HG03064 (cell line): ENCODE data around the gene VASP.

Source experiments
- ATAC-seq: cut with Tn5 transposase; IDR thresholded peaks from one replicate; pipeline ENCODE4 v1.9.1; 2021; ENCODE audit warnings: low read depth; ENCODE audit not compliant: unreplicated experiment

VASP gene

GRCh38 chr19:45514376-45515051, 7.2 kb downstream of the VASP start:
- ATAC-seq = no peak

- no peak for ATAC-seq
Measured at GRCh38 chr19:45515081-45515624, 7.9 kb downstream of the VASP start.

- ATAC-seq = no peak
Measured at GRCh38 chr19:45515807-45516401, 8.6 kb downstream of the VASP start.

- ATAC-seq = no peak
Measured at GRCh38 chr19:45517238-45517637, 10.0 kb downstream of the VASP start.

GRCh38 chr19:45517641-45518468, 10.6 kb downstream of the VASP start:
- ATAC-seq = no peak

- ATAC-seq = no peak
Measured at GRCh38 chr19:45518469-45518826, 11.2 kb downstream of the VASP start.

GRCh38 chr19:45522010-45522941, 15.0 kb downstream of the VASP start:
- ATAC-seq = no peak

- ATAC-seq = no peak
Measured at GRCh38 chr19:45523642-45524256, 16.5 kb downstream of the VASP start.

GRCh38 chr19:45524575-45525129, 17.4 kb downstream of the VASP start:
- ATAC-seq = no peak

GRCh38 chr19:45526143-45526542, 18.9 kb downstream of the VASP start:
- no peak for ATAC-seq

GRCh38 chr19:45526971-45527370, 19.7 kb downstream of the VASP start:
- no peak for ATAC-seq

- ATAC-seq = no peak
Measured at GRCh38 chr19:45527731-45528130, 20.5 kb downstream of the VASP start.

- ATAC-seq = no peak
Measured at GRCh38 chr19:45528149-45528743, 21.0 kb downstream of the VASP start.

GRCh38 chr19:45528744-45529419, 21.6 kb downstream of the VASP start:
- no peak for ATAC-seq

- no peak for ATAC-seq
Measured at GRCh38 chr19:45529420-45529785, 22.1 kb downstream of the VASP start.

- ATAC-seq = no peak
Measured at GRCh38 chr19:45531349-45531748, 24.1 kb downstream of the VASP start.

GRCh38 chr19:45539459-45539858, 32.2 kb downstream of the VASP start:
- ATAC-seq = no peak

GRCh38 chr19:45542234-45542668, 35.0 kb downstream of the VASP start:
- no peak for ATAC-seq
